ENCODE data around the gene ZNF581. TPM values are rescaled to one million over a fixed set of nuclear protein-coding genes. Genes with fewer than 3 reads are reported as not detected.

ZNF581 gene
- polyA plus RNA-seq, 1 of the 3 experiments (the other 2 are of a cell fraction), result 24.7 TPM

Other genes starting within 250 kb of the ZNF581 start
- 84.7 and 133 TPM in 2 replicates for gene UBE2S, start 235.9 kb upstream of the ZNF581 start, polyA plus RNA-seq (2012; rRNA removed)
- 0.02 TPM in 1 of 2 replicates, not detected in the other for gene SHISA7, start 200.3 kb upstream of the ZNF581 start, polyA plus RNA-seq (2012; rRNA removed)
- 60.9 and 65.4 TPM in 2 replicates for gene ISOC2, start 182.0 kb upstream of the ZNF581 start, polyA plus RNA-seq (2012; rRNA removed)
- not detected in 2 replicates for gene C19orf85, start 178.9 kb upstream of the ZNF581 start, polyA plus RNA-seq (2012; rRNA removed)
- gene ZNF628, start 167.0 kb upstream of the ZNF581 start, polyA plus RNA-seq (2012; rRNA removed), result 0.73 and 1.6 TPM in 2 replicates
- 84.4 and 89.9 TPM in 2 replicates for gene NAT14, start 158.5 kb upstream of the ZNF581 start, polyA plus RNA-seq (2012; rRNA removed)
- 2.6 and 4.9 TPM in 2 replicates for gene SSC5D, start 155.2 kb upstream of the ZNF581 start, polyA plus RNA-seq (2012; rRNA removed)
- gene SBK2, start 106.5 kb upstream of the ZNF581 start, polyA plus RNA-seq (2012; rRNA removed), result 0.20 and 0.28 TPM in 2 replicates
- 0.03 and 0.05 TPM in 2 replicates for gene SBK3, start 98.1 kb upstream of the ZNF581 start, polyA plus RNA-seq (2012; rRNA removed)
- 3.5 and 5.9 TPM in 2 replicates for gene ZNF579, start 62.8 kb upstream of the ZNF581 start, polyA plus RNA-seq (2012; rRNA removed)
- 5.2 and 5.7 TPM in 2 replicates for gene FIZ1, start 44.1 kb upstream of the ZNF581 start, polyA plus RNA-seq (2012; rRNA removed)
- gene ZNF524, start 43.4 kb upstream of the ZNF581 start, polyA plus RNA-seq (2012; rRNA removed), result 7.2 and 7.3 TPM in 2 replicates
- 3.4 and 5.0 TPM in 2 replicates for gene ZNF865, start 38.0 kb upstream of the ZNF581 start, polyA plus RNA-seq (2012; rRNA removed)
- 5.0 and 5.5 TPM in 2 replicates for gene ZNF784, start 19.1 kb upstream of the ZNF581 start, polyA plus RNA-seq (2012; rRNA removed)
- 14.0 and 21.9 TPM in 2 replicates for gene ZNF580, start 2.6 kb upstream of the ZNF581 start, polyA plus RNA-seq (2012; rRNA removed)
- gene CCDC106, start 4.6 kb downstream of the ZNF581 start, polyA plus RNA-seq (2012; rRNA removed), result 20.1 and 27.1 TPM in 2 replicates
- gene U2AF2, start 11.4 kb downstream of the ZNF581 start, polyA plus RNA-seq (2012; rRNA removed), result 217 and 321 TPM in 2 replicates
- 72.0 and 134 TPM in 2 replicates for gene EPN1, start 31.6 kb downstream of the ZNF581 start, polyA plus RNA-seq (2012; rRNA removed)
- not detected in 2 replicates for gene NLRP9, start 94.8 kb downstream of the ZNF581 start, polyA plus RNA-seq (2012; rRNA removed)
- gene RFPL4A, start 115.4 kb downstream of the ZNF581 start, polyA plus RNA-seq (2012; rRNA removed), result 0.06 TPM in 1 of 2 replicates, not detected in the other
- gene RFPL4AL1, start 125.5 kb downstream of the ZNF581 start, polyA plus RNA-seq (2012; rRNA removed), result not detected in 2 replicates
- 0.02 TPM in 1 of 2 replicates, not detected in the other for gene NLRP11, start 188.3 kb downstream of the ZNF581 start, polyA plus RNA-seq (2012; rRNA removed)
- 0.02 and 0.03 TPM in 2 replicates for gene NLRP4, start 192.9 kb downstream of the ZNF581 start, polyA plus RNA-seq (2012; rRNA removed)

Data from SK-N-SH (cell line).